Upper lobe of right lung (tissue), 1 donor: ENCODE data around the gene SLC19A1. TPM values are rescaled to one million over a fixed set of nuclear protein-coding genes. Genes with fewer than 3 reads are reported as not detected.

ENCODE experiments used
- ATAC-seq: fragments of 200-7000 bp; cut with Tn5 transposase; one replicate; pipeline ENCODE4 v1.9.1; 2020; ENCODE audit warnings: mild to moderate bottlenecking, moderate library complexity
- DNase-seq: peaks from one replicate; pipeline ENCODE4 v3.0.0-alpha.2; 2020
- H3K27ac ChIP-seq: fragments of 200-600 bp; one replicate; pipeline ENCODE4 v1.8.0; 2022
- H3K27me3 ChIP-seq: fragments of 200-600 bp; one replicate; pipeline ENCODE4 v1.8.0; 2022; ENCODE audit warnings: mild to moderate bottlenecking
- H3K36me3 ChIP-seq: fragments of 200-600 bp; one replicate; pipeline ENCODE4 v1.8.0; 2022
- H3K4me1 ChIP-seq: fragments of 200-600 bp; one replicate; pipeline ENCODE4 v1.8.0; 2022
- H3K4me3 ChIP-seq: fragments of 200-600 bp; one replicate; pipeline ENCODE4 v1.8.0; 2022; ENCODE audit warnings: mild to moderate bottlenecking
- H3K9me3 ChIP-seq: fragments of 200-600 bp; one replicate; pipeline ENCODE4 v1.8.0; 2022
- CTCF ChIP-seq: fragments of 200-600 bp; IDR thresholded peaks from one replicate; pipeline ENCODE4 v1.8.0; 2022; ENCODE audit warnings: antibody characterized with exemption
- intact Hi-C: fragments of 100-400 bp; cut with DNase I; formaldehyde crosslinking; loops from one replicate; pipeline ENCODE4 v1.11.0; 2022
- total RNA-seq: library from RNA; stranded (reverse); fragmentation: NEBNext Ultra II Directional; extraction: Animal tissue kit (Norgen Biotek cat#: 25700); gene quantifications from one replicate; pipeline ENCODE4 v1.2.1, GENCODE V29; 2021
- donor health status: DM: no; HTN: yes; CAD: no; lungs with severe emphysema.

SLC19A1 gene
- total RNA-seq, 1 donor from 2014 or later = 39.3 TPM

- intact Hi-C loops = loop anchor here (10.0 kb wide), 1 partner anchor 265 kb away; no protein-coding TSS in a partner anchor
- ATAC-seq = no peak
- no peak overlapping the region for H3K4me3 ChIP-seq
These were observed 17.2 kb upstream of the SLC19A1 start for GRCh38 chr21:45559216-45560105.

GRCh38 chr21:45558044-45558721, 15.9 kb upstream of the SLC19A1 start:
- Histone ChIP-seq H3K4me1 (no peaks in the 10 kb centered on the region), H3K27ac (no peak overlapping the region), H3K9me3 (no peaks in the 10 kb centered on the region), H3K36me3 (no peaks in the 10 kb centered on the region), H3K4me3 (no peak overlapping the region), H3K27me3 (no peaks in the 10 kb centered on the region)
- no peak for TF ChIP-seq CTCF
- DNase-seq = peak; percentile 63
- no peak for ATAC-seq
- intact Hi-C loops = loop anchor here (10.0 kb wide), 1 partner anchor 267 kb away; no protein-coding TSS in a partner anchor

More at GRCh38 chr21:45559216-45560105, 17.2 kb upstream of the SLC19A1 start:
- Histone ChIP-seq H3K27ac (no peak overlapping the region), H3K36me3 (no peaks in the 10 kb centered on the region), H3K27me3 (no peaks in the 10 kb centered on the region), H3K9me3 (no peaks in the 10 kb centered on the region), H3K4me1 (no peaks in the 10 kb centered on the region)
- peak; percentile 47 for DNase-seq
- TF ChIP-seq CTCF = no peak

GRCh38 chr21:45557616-45558043, 15.4 kb upstream of the SLC19A1 start:
- no peaks in the 10 kb centered on the region for H3K4me1 ChIP-seq
- H3K27ac ChIP-seq = no peak overlapping the region
- no peak for ATAC-seq
- no peak for TF ChIP-seq CTCF
- H3K4me3 ChIP-seq = no peak overlapping the region
- no peaks in the 10 kb centered on the region for H3K27me3 ChIP-seq
- DNase-seq = peak; percentile 62
- H3K36me3 ChIP-seq = no peaks in the 10 kb centered on the region
- no peaks in the 10 kb centered on the region for H3K9me3 ChIP-seq
- intact Hi-C loops = loop anchor here (10.0 kb wide), 1 partner anchor 267 kb away; no protein-coding TSS in a partner anchor

- peaks cover under 1% of the 10 kb centered on the region for H3K4me1 ChIP-seq
- no peaks in the 10 kb centered on the region for H3K9me3 ChIP-seq
- no peak for TF ChIP-seq CTCF
- no peak overlapping the region for H3K4me3 ChIP-seq
- H3K27me3 ChIP-seq = no peaks in the 10 kb centered on the region
- peak; percentile 71 for DNase-seq
- ATAC-seq = peak; percentile 20
- intact Hi-C loops = loop anchor here (10.0 kb wide), 1 partner anchor 268 kb away; no protein-coding TSS in a partner anchor
- H3K27ac ChIP-seq = peak overlapping the region; percentile 75
- H3K36me3 ChIP-seq = no peaks in the 10 kb centered on the region
These were observed 14.7 kb upstream of the SLC19A1 start for GRCh38 chr21:45556645-45557615.

- DNase-seq (no peak), ATAC-seq (no peak)
- Histone ChIP-seq H3K27ac (peak overlapping the region; percentile 75), H3K27me3 (no peaks in the 10 kb centered on the region), H3K4me3 (peak overlapping the region; percentile 49), H3K9me3 (no peaks in the 10 kb centered on the region), H3K36me3 (no peaks in the 10 kb centered on the region), H3K4me1 (peaks cover 7% of the 10 kb centered on the region)
- TF ChIP-seq CTCF = no peak
- intact Hi-C loops = loop anchor here (10.0 kb wide), 1 partner anchor 269 kb away; no protein-coding TSS in a partner anchor
These were observed 14.0 kb upstream of the SLC19A1 start for GRCh38 chr21:45556302-45556644.
